SU-DHL-6 (cell line): ENCODE data around the gene HNRNPAB.
A peak's percentile ranks its signal among the peaks of the same experiment; 100 is the strongest.
"Not testable (repeated sequence)": the region's sequence is repeated elsewhere in the genome, so short reads cannot be mapped to it uniquely, and the experiment has no call there.

ENCODE experiments used
- H2AFZ ChIP-seq: fragments of 200-600 bp; sonication (generic); 2 replicates; pipeline ENCODE4 v1.6.1; 2014; ENCODE audit warnings: low read depth, mild to moderate bottlenecking, moderate library complexity, mixed read lengths, antibody characterized with exemption, low read length; ENCODE audit not compliant: severe bottlenecking
- H3F3A ChIP-seq: fragments of 200-600 bp; shearing (Covaris generic); 2 replicates; pipeline ENCODE4 v1.6.0; 2016; ENCODE audit warnings: antibody characterized with exemption, mild to moderate bottlenecking; ENCODE audit not compliant: insufficient read depth
- H3K27ac ChIP-seq: fragments of 200-600 bp; sonication (generic); 2 replicates; pipeline ENCODE4 v1.5.1; 2016; ENCODE audit warnings: low read depth, mild to moderate bottlenecking, low read length, moderate library complexity, mixed read lengths
- H3K27me3 ChIP-seq: fragments of 200-600 bp; sonication (generic), shearing (Covaris generic); 2 replicates; pipeline ENCODE4 v1.6.0; 2014; ENCODE audit warnings: mild to moderate bottlenecking, low read length
- H3K36me3 ChIP-seq: fragments of 200-600 bp; sonication (generic); 2 replicates; pipeline ENCODE4 v1.6.1; 2014; ENCODE audit warnings: mild to moderate bottlenecking, low read length, mixed read lengths
- H3K4me2 ChIP-seq: fragments of 300-600, 200-600 bp; shearing (Covaris generic), sonication (generic); 2 replicates; pipeline ENCODE4 v1.6.0; 2014; ENCODE audit warnings: low read length, low read depth, mild to moderate bottlenecking; ENCODE audit not compliant: poor library complexity, severe bottlenecking
- H3K4me3 ChIP-seq: fragments of 200-600 bp; sonication (generic); 2 replicates; pipeline ENCODE4 v1.5.1; 2014; ENCODE audit warnings: antibody characterized with exemption, low read length, mild to moderate bottlenecking, mixed read lengths; ENCODE audit not compliant: insufficient read depth, poor library complexity, severe bottlenecking
- H3K79me2 ChIP-seq: fragments of 200-600 bp; sonication (generic); 2 replicates; pipeline ENCODE4 v1.6.1; 2014; ENCODE audit warnings: mild to moderate bottlenecking, low read length, moderate library complexity; ENCODE audit not compliant: insufficient read depth
- H3K9ac ChIP-seq: fragments of 200-600 bp; sonication (generic); 2 replicates; pipeline ENCODE4 v1.7.0; 2014; ENCODE audit warnings: mild to moderate bottlenecking, low read length
- H3K9me2 ChIP-seq: fragments of 200-600 bp; sonication (generic); replicated peaks from 2 replicates; pipeline ENCODE4 v1.6.1; 2014; ENCODE audit warnings: low read length; ENCODE audit not compliant: insufficient read depth
- H3K9me3 ChIP-seq: fragments of 200-600 bp; sonication (generic); 2 replicates; pipeline ENCODE4 v1.6.1; 2014; ENCODE audit warnings: low read length, mixed read lengths; ENCODE audit not compliant: insufficient read depth
- H4K20me1 ChIP-seq: fragments of 200-600 bp; sonication (generic); 2 replicates; pipeline ENCODE4 v1.6.1; 2014; ENCODE audit warnings: low read depth, mild to moderate bottlenecking, antibody characterized with exemption, low read length, moderate library complexity, mixed read lengths
- CTCF ChIP-seq: fragments of 200-600 bp; sonication (generic); IDR thresholded peaks from one replicate; pipeline ENCODE4 v1.5.1; 2017; ENCODE audit warnings: antibody characterized with exemption, mild to moderate bottlenecking, low read length, moderate library complexity; ENCODE audit not compliant: insufficient read depth, poor library complexity, severe bottlenecking
- EZH2phosphoT487 ChIP-seq: fragments of 200-600 bp; sonication (generic), shearing (Covaris generic); conservative IDR thresholded peaks from 2 replicates; pipeline ENCODE4 v1.6.1; 2018; ENCODE audit warnings: mild to moderate bottlenecking, antibody characterized with exemption, low read length, moderate library complexity, mixed read lengths

The HNRNPAB gene

GRCh38 chr5:178228609-178229008 lies 24.3 kb downstream of the HNRNPAB start:
- Histone ChIP-seq H2AFZ (no peak overlapping the region), H3K9me2 (no peaks in the 10 kb centered on the region), H3F3A (peaks cover 12% of the 10 kb centered on the region), H3K4me2 (no peak overlapping the region), H3K79me2 (peaks cover 27% of the 10 kb centered on the region), H4K20me1 (no peaks in the 10 kb centered on the region), H3K36me3 (no peaks in the 10 kb centered on the region; the same call in 1 of the 2 replicates), H3K4me3 (no peak overlapping the region), H3K27me3 (no peaks in the 10 kb centered on the region), H3K27ac (no peak overlapping the region), H3K9me3 (no peaks in the 10 kb centered on the region), H3K9ac (no peak overlapping the region)
- TF ChIP-seq CTCF (no peak), EZH2phosphoT487 (no peak)

GRCh38 chr5:178229111-178229510 lies 24.8 kb downstream of the HNRNPAB start:
- not testable (repeated sequence) for H3K36me3 ChIP-seq, H3K9me2 ChIP-seq, H4K20me1 ChIP-seq, H3K4me3 ChIP-seq, H3K9ac ChIP-seq, H2AFZ ChIP-seq, H3K4me2 ChIP-seq, H3K9me3 ChIP-seq, H3K27ac ChIP-seq, H3K27me3 ChIP-seq
- Histone ChIP-seq H3K79me2 (peaks cover 27% of the 10 kb centered on the region), H3F3A (peaks cover 17% of the 10 kb centered on the region)

GRCh38 chr5:178229861-178230260 lies 25.5 kb downstream of the HNRNPAB start:
- peaks cover 27% of the 10 kb centered on the region for H3K79me2 ChIP-seq
- H3K27me3 ChIP-seq, result no peaks in the 10 kb centered on the region
- H3K4me3 ChIP-seq, result no peak overlapping the region
- no peak overlapping the region for H3K27ac ChIP-seq
- H4K20me1 ChIP-seq, result no peaks in the 10 kb centered on the region
- H3K4me2 ChIP-seq, result no peak overlapping the region
- H3K9me3 ChIP-seq, result no peaks in the 10 kb centered on the region
- no peaks in the 10 kb centered on the region for H3K9me2 ChIP-seq
- peaks cover 17% of the 10 kb centered on the region for H3F3A ChIP-seq
- H3K9ac ChIP-seq, result no peak overlapping the region
- TF ChIP-seq CTCF (no peak), EZH2phosphoT487 (no peak)
- H2AFZ ChIP-seq, result no peak overlapping the region
- H3K36me3 ChIP-seq, result no peaks in the 10 kb centered on the region; the same call in 1 of the 2 replicates

GRCh38 chr5:178230879-178231538 lies 26.7 kb downstream of the HNRNPAB start:
- Histone ChIP-seq H3K9me2 (no peaks in the 10 kb centered on the region), H3F3A (peaks cover 17% of the 10 kb centered on the region), H3K36me3 (no peaks in the 10 kb centered on the region; the same call in 1 of the 2 replicates), H2AFZ (no peak overlapping the region), H3K79me2 (peaks cover 27% of the 10 kb centered on the region), H3K9me3 (no peaks in the 10 kb centered on the region), H3K27me3 (no peaks in the 10 kb centered on the region), H3K27ac (peak overlapping the region; percentile 75), H3K4me2 (peak overlapping the region; percentile 88), H3K4me3 (peak overlapping the region; percentile 78), H3K9ac (peak overlapping the region; percentile 89), H4K20me1 (no peaks in the 10 kb centered on the region)
- TF ChIP-seq CTCF, result no peak
